NCI-H2196 treated with DMSO at 0.1 percent for 48 hours (cell line): ENCODE results near the gene SCARB1.

ENCODE experiments used
- DNase-seq: peaks from one replicate; lab custom pipeline; 2025; ENCODE audit not compliant: unreplicated experiment; lab: John Stamatoyannopoulos, UW

Gene SCARB1

DNA sequence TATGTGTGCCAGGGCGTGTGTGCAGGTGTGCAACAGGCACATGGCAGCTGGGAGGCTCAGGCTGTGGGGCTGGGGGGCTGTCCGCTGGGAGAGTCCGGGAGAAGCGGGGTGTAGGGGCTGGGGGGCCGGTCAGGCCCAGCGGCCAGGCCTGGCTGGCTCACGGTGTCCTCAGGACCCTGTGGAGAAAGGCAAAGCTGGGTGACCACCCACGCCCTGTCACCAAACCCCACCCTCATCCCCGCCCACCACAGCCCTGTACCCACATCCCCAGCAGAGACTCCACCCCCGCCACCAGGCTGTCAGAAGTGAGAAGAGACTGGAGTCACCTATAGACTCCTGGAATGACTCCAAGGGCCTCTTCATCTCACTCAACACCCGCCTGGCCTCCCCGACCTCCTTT is 85.3 kb downstream of the SCARB1 start:
- DNase-seq, result no peak

GRCh38 chr12:124777399-124778372 is 86.0 kb downstream of the SCARB1 start:
- DNase-seq, result no peak

- DNase-seq, result no peak
Observed at GRCh38 chr12:124776125-124776513, 87.5 kb downstream of the SCARB1 start.

DNA sequence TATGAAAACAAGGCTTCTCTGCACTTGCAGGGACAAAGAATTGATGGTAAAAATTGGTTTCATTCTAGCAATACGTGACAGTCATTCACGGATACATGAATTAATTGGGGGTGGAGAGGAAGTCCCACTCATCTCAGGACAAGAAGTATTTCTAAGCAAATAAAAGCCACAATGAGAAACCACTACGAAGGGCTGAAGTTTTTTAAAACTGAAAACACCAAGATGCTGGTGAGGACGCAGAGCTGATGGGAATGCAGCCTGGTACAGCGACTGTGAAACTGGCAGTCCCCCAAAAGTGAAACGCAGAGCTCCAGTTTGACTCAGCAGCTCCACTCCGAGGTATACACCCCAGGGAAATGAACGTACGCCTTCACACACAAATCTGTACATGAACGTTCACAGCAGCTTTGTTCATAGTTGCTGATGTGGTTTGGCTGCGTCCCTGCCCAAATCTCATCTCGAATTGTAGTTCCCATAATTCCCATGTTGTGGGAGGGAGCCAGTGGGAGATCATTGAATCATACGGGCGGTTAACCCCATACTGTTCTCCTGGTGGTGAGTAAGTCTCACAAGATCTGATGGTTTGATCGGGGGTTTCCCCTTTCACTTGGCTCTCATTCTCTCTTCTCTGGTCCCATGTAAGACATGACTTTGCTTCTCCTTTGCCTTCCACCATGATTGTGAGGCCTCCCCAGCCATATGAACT is 89.0 kb downstream of the SCARB1 start:
- no peak for DNase-seq

GRCh38 chr12:124774054-124774461 is 89.6 kb downstream of the SCARB1 start:
- DNase-seq, result no peak

DNA sequence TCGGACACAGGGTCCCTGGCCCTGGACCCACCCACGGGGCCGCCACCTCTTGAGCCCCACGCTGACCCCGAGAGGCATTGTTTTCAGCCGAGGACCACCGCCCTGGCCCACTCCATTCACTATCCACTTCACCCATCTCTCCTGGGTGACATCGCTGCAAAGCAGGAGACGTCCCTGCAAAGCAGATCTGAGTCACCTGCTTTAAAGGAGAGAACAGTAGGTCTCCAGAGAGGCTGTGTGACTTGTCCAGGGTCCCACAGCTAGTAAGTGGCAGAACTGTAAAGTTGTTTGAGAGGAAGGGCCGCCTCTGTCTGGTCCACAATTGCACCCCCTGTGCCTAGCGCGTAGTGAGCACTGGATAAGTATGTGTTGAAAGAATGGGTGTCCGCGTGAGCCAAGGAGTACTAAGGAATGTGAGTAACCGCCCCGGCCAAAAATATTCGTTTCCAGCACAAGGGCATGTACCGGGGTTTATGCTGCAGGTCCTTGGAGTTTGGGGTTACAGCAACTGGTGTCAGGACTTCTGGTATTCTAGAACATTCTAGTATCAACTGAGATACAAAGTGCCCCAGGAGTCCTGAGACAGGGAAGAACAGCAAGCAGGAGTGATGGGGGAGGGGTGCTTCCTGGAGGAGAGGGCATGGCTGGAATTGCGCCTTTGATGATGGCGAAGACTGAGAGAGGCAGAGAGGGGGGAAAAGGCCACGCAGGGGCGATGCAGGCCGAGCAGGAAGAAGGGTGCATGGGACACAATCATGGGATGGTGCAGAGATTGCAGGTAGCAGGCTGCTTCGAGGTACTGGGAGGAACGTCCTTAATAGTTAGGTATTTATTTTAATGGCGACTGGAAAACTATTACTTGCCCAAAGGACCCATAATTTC is 91.1 kb downstream of the SCARB1 start:
- no peak for DNase-seq

DNA sequence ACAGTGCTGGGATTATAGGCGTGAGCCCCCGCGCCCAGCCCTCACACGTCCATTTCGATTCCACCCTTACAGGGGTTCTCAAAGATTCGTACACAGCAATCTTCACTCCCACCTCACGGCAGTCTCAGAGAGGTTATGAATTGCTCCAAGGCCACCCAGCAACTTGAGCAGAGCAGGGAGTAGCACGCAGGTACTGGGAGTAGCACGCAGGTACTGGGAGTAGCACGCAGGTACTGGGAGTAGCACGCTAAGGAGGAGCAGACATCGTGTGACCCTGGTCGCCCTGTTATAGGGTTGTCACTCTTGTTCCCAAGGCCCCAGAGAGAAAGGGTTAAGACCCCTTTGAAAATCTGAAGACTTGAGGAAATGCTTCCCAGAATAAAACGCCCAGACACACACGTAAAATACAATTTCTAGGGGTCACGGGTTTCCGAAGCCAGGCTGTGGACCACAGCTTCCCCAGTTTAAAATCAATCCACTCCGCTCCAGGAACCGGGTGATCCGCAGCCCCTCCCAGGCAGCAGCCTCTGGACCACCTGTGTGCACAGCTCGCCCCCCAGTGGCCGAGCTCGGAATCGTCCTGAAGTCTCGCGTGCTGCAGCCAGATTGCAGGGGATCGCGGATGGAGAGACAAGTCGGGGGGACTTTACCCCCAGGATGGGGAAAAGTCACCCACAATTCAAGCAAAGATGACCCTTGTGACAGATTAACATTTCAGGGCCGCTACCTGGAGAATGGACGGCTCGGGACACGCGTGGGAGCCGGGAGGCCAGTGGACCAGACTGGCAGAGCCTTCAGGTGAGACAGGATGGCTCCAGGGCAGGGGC is 92.0 kb downstream of the SCARB1 start:
- no peak for DNase-seq

DNA sequence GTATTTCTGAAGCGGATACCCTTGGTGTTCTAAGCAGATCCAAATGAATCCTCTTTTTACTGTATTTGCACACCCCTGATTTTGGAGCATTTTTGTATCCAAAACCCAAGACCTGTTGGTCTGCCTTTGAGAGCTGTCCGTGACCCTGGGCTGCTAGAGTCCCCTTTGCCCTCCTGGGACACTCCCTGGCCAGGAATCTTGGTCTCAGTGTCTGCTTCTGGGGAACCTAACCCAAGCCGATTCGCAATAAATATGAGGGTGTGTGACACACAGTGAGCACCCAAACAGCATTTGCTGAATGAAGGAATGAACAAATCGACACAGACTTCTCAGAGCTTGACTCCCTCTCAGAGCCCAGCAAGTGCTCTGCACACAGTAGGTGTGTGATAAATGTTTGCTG is 92.9 kb downstream of the SCARB1 start:
- no peak for DNase-seq

DNA sequence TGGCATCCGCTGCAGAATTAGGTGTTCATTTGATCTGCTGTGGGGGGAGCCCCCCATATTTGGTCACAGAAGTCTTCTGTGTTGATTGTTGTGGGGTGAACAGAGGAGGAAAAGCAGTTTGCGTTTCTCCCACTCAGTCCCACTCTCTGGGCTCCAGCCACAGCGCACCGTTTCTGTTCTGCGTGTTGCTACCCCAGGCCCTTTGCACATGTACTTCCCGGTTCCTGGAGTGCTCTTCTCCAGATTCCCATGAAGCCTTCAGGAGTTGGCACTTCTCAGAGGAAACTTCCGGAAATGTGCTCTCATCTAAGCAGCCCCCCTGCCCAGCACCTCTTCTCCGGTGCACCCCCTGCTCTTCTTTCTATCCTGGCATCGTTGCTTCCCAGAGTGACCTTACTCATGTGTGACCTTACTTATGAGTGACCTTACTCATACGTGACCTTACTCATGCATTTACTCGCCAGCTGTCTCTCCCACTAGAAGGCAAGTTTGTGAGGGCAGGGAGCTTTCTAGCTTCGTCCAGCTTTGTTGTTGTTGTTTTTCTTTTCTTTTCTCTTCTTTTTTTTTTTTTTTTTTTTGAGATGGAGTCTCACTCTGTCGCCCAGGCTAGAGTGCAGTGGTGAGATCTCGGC is 93.7 kb downstream of the SCARB1 start:
- no peak for DNase-seq

DNA sequence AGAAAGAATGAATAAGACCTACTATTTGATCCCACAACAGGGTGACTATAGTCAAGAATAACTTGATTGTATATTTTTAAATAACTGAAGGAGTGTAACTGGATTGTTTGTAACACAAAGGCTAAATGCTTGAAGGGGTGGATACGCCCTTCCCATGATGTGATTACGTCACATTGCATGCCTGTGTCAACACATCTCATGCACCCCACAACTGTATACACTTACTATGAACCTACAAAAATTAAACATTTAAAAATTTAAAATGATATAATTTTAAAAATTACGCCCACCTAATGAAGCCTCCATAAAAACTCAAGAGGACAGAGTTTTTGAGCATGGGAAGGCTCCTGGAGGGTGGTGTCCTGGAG is 94.5 kb downstream of the SCARB1 start:
- DNase-seq, result no peak

GRCh38 chr12:124768452-124769162 is 95.1 kb downstream of the SCARB1 start:
- DNase-seq, result no peak

- peak; percentile 62 for DNase-seq
Observed at GRCh38 chr12:124767066-124767821, 96.4 kb downstream of the SCARB1 start.

DNA sequence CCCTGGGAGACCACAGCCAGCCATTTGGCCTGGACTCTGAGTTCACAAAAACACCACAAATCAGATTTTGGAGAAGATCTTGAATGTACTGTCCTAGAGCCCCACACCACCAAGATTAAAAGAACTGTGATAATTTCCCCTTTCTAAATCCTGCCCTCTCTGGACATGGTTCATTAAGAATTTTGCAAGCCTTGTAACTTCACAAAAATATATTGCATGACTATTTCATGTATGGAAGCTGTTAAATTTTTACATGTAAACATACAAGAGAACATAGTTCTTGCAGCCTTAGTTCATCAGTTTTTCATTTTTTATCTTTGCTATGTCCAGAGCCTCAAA is 97.0 kb downstream of the SCARB1 start:
- DNase-seq, result no peak

GRCh38 chr12:124765581-124766489 is 97.8 kb downstream of the SCARB1 start:
- DNase-seq, result no peak

DNA sequence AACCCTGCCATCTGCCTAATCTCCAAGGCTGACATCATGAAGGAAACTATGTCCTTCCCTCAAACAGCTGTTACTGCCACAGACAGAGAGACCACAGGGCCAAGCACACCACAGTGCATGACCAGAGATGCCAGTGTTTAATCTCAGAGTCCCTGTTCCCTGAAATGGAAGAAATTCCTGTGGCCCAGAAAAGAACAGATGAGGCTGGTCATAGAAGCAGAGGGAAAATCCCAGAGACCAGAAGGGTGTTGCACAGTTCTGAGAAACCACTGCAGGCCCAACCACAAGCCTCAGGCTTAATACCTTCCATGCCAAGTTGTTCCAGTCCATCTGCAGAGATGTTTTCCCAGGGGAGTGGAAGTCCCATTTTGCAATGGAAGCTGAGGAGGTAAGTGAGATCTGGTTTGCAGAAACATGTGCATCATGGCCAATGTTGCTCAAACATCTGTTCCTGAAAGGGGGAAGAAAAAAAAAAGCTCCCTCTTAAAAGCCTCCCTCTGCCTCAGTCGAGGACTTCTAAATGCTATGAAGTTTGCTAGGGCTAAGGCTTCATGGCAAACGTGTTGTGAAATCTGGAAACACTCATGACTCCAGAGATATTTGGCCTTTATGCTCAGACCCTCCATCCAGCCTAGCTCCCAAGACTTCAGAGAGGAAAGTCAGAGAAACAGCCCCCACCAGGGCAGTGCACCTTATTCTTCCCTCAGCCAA is 98.6 kb downstream of the SCARB1 start:
- no peak for DNase-seq

GRCh38 chr12:124764451-124764850 is 99.2 kb downstream of the SCARB1 start:
- DNase-seq, result no peak

DNA sequence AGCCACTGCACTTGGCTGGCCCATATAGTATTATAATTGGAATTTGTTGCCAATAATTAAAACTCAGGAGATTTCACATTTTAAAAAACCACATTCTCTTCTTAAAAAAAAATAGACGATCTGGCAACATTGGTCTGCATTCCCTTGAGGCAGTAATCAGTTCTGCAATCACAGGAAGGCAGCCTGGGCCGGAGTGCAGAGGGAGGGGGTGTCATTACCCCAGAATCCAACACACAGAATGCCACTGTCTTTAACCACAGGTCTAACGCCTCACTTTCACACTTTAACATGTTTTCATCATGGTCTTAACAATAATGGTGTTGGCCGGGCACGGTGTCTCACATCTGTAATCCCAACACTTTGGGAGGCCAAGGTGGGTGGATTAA is 100.1 kb downstream of the SCARB1 start:
- DNase-seq, result no peak
